ENCODE data around the gene S100A2. TPM values are rescaled to one million over a fixed set of nuclear protein-coding genes. Genes with fewer than 3 reads are reported as not detected.

Gene S100A2
- total RNA-seq, 4 donors from 2014 or later = 127 to 519 (median 267) TPM

DNA sequence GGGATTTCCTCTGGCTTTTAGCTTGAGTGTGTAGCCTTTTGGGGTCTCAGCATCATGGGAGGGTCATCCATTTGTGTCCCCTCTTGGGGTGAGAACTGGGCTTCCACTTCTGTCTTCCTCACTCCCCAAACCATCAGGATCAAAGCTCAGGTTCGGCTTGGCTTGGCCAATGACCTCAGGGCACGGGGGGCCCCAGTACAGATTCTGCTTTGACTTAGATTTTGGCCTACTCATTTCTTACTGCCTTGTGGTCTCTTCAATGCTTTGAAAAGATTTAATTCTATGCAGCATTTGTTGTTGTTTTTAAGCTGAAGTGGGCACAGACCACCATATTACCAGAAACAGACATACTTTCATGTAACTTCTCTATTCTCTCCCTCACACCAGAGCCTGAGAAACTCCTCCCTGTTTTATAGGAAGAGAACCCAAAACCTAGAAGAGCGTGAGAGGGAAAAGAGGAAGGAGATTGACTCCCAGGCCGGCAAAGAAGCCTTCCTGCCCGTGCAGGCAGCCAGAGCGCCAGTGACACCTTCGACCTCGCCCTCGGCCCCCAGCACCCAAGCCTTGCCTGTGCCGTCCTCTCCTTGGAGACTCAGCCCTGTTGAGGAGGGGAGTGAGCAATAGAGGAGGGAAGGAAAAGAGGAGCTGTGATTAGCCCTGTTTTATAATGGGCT is 14.7 kb downstream of the S100A2 start:
- DNase-seq (ENCODE audit: low spot score in 2 of 2) = no peak
- Histone ChIP-seq H3K36me3 (no peaks in the 10 kb centered on the region), H3K9me3 (no peaks in the 10 kb centered on the region), H3K27ac (peak overlapping the region; percentile 91), H3K27me3 (no peaks in the 10 kb centered on the region), H3K4me3 (no peak overlapping the region), H3K4me1 (peaks cover 87% of the 10 kb centered on the region)
- no peak for TF ChIP-seq POLR2AphosphoS5 (IDR thresholded peaks at IDR 0.05)
- no peak for TF ChIP-seq POLR2A (IDR thresholded peaks at IDR 0.05)
- TF ChIP-seq, protein P1, sequence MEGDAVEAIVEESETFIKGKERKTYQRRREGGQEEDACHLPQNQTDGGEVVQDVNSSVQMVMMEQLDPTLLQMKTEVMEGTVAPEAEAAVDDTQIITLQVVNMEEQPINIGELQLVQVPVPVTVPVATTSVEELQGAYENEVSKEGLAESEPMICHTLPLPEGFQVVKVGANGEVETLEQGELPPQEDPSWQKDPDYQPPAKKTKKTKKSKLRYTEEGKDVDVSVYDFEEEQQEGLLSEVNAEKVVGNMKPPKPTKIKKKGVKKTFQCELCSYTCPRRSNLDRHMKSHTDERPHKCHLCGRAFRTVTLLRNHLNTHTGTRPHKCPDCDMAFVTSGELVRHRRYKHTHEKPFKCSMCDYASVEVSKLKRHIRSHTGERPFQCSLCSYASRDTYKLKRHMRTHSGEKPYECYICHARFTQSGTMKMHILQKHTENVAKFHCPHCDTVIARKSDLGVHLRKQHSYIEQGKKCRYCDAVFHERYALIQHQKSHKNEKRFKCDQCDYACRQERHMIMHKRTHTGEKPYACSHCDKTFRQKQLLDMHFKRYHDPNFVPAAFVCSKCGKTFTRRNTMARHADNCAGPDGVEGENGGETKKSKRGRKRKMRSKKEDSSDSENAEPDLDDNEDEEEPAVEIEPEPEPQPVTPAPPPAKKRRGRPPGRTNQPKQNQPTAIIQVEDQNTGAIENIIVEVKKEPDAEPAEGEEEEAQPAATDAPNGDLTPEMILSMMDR (IDR thresholded peaks at IDR 0.05) = no peak
- TF ChIP-seq EP300 (IDR thresholded peaks at IDR 0.05) = no peak
- WGBS = 56% methylated on average over 10 of the region's 10 CpGs

DNA sequence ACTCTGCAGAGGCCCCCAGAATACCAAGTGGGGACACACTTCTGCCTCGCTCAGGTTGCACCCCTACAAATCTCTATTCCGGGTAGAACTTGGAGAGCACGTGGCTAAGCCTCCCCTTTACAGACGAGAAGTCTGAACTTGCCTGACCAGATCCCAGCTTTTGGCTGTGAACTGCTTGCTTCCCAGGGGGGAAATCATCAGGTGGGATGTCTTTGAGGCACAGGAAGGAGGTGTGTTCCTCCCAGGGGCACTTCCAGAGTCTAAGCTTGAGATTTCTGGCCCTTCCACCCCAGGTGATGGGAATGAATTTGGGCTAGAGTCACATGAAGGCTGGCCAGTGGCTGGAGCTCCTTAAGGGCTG is 15.3 kb downstream of the S100A2 start:
- no peaks in the 10 kb centered on the region for H3K27me3 ChIP-seq
- H3K4me3 ChIP-seq = no peak overlapping the region
- H3K27ac ChIP-seq = peak overlapping the region; percentile 91
- TF ChIP-seq POLR2A (IDR thresholded peaks at IDR 0.05) (no peak), POLR2AphosphoS5 (IDR thresholded peaks at IDR 0.05) (no peak), EP300 (IDR thresholded peaks at IDR 0.05) (no peak)
- TF ChIP-seq, protein P1 (IDR thresholded peaks at IDR 0.05) = no peak
- WGBS = 40% methylated on average over 4 of the region's 4 CpGs
- no peaks in the 10 kb centered on the region for H3K9me3 ChIP-seq
- H3K4me1 ChIP-seq = peaks cover 92% of the 10 kb centered on the region
- no peak for DNase-seq (ENCODE audit: low spot score in 2 of 2)
- no peaks in the 10 kb centered on the region for H3K36me3 ChIP-seq

DNA sequence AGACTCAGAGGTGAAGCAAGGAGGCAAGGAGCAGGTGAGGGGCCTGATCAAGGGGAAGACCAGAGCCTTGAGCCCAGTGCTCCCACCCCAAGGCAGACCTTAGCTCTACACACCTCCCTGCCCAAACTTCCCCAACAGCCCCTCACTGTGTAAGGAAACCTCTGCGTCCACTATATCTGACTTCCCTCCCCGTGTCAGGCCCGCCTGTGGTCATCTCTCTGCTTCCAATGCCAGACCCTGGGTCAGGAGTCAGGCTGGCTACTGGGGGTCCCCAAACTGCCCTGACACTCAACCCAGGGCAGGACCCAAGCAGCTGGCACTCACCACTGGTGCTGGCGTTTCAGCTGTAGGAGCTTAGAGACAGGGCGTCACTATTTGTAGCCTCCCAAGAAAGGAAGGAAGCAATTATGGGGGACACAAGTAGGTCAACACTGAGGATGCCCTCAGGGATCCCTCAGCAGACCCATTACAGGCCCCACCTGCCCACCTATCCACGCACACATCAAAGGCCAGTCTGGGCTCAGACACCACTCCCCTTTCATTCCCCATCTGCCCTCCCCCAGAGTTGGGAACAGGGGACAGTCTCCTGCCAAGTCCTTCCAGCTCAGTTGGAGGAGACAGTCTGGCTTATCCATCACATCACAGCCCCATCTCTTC is 15.8 kb downstream of the S100A2 start:
- WGBS = 54% methylated on average over 5 of the region's 6 CpGs
- no peak overlapping the region for H3K4me3 ChIP-seq
- no peak for DNase-seq (ENCODE audit: low spot score in 2 of 2)
- H3K27ac ChIP-seq = peak overlapping the region; percentile 91
- no peaks in the 10 kb centered on the region for H3K9me3 ChIP-seq
- H3K27me3 ChIP-seq = no peaks in the 10 kb centered on the region
- no peak for TF ChIP-seq POLR2A (IDR thresholded peaks at IDR 0.05)
- TF ChIP-seq, protein P1 (IDR thresholded peaks at IDR 0.05) = no peak
- no peak for TF ChIP-seq POLR2AphosphoS5 (IDR thresholded peaks at IDR 0.05)
- TF ChIP-seq EP300 (IDR thresholded peaks at IDR 0.05) = no peak
- H3K4me1 ChIP-seq = peaks cover 96% of the 10 kb centered on the region
- no peaks in the 10 kb centered on the region for H3K36me3 ChIP-seq

DNA sequence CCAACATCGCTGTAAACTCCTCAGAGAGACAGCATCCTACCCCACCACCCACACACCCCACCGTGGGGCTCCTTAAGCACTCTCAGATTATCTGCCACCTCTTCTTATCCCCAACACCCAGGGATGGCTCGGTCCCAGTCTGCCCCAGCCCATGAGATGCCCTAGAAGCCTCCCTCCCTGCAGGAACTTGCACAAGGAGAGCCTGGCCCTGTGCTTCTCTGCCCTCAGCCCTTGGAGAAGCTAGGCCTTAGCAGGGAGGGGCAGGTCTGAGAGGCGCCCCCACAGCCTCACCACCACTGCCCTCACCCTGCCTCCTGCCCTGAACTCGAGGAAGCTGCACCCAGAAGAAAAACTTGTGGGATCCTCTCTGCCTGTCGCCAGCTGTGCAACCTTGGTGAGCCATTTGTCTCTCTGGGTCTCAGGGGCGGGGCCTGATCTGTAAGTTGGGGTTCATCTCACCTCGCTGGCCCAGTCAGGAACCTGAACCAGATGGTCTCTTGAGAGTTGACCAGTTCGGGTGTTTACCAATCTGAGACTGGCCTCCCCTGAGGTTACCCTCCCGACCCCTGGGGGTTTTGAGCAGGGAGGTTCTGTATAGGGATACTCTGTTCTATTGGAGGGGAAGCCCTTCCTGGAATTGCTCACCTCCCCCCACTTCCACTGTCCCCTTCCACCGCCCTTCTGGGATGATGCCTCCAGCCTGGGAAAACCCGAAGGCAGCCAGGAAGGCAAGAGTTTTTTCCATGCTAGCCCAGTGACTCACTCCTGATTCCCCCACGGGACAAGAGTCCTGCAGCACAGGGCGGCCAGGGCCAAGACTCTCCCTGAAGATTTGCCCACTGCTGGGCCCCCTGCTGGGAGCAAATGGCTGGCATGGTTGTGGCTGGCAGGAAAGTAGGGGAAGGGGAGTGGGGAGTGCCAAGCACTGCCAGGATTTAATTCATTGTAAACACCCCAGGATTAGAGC is 16.6 kb downstream of the S100A2 start, which contains the start of gene S100A3:
Gene S100A3 (minus strand): TSS at position 537 of the 967 bp plus-strand sequence. CDS start 773 bp downstream, outside the sequence.
- Histone ChIP-seq H3K4me1 (peaks cover 96% of the 10 kb centered on the region), H3K4me3 (no peak within 1 kb of the TSS), H3K36me3 (no peaks in the 10 kb centered on the region), H3K9me3 (no peaks in the 10 kb centered on the region), H3K27me3 (no peaks in the 10 kb centered on the region), H3K27ac (peak within 1 kb of the TSS; percentile 91)
- TF ChIP-seq, protein P1 (IDR thresholded peaks at IDR 0.05) = no peak
- TF ChIP-seq POLR2AphosphoS5 (IDR thresholded peaks at IDR 0.05) (peak in 1 of 3 donors; percentile 76), POLR2A (IDR thresholded peaks at IDR 0.05) (no peak), EP300 (IDR thresholded peaks at IDR 0.05) (no peak)
- 45% methylated on average over 13 of the region's 14 CpGs for WGBS
- peak in 1 of 2 donors; percentile 92 for DNase-seq (ENCODE audit: low spot score in 2 of 2)
